Measurements from ENCODE around the gene KRT71.

Gene KRT71

DNA sequence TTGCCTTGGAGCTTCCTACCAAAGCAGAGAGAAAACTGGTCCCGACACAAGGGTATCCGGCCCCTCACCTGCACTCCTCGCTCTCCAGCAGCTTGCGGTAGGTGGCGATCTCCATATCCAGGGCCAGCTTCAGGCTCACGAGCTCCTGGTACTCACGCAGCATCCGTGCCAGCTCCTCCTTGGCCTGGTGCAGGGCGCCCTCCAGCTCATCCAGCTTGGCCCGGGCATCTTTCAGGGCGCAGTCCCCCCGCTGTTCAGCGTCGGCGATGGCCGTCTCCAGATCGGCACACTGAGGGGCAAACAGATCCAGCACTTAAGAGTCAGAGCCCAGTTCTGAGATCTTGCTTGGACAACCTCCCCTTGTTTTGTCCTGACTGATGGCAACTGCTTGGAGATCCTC lies 34.6 kb upstream of the KRT71 start:
- no peak for TF ChIP-seq CTCF (IDR thresholded peaks at IDR 0.05)
- H2AFZ ChIP-seq, result no peak overlapping the region
- no peaks in the 10 kb centered on the region for H3K4me1 ChIP-seq

GRCh38 chr12:52585946-52586345 lies 33.0 kb upstream of the KRT71 start:
- no peaks in the 10 kb centered on the region for H3K27me3 ChIP-seq (ENCODE audit: control insufficient read depth, insufficient read depth, low read length)
- H3K4me2 ChIP-seq (ENCODE audit: low read length), result no peak overlapping the region
- no peaks in the 10 kb centered on the region for H3K79me2 ChIP-seq
- no peak for TF ChIP-seq CTCF (IDR thresholded peaks at IDR 0.05)
- no peak overlapping the region for H3K4me3 ChIP-seq (ENCODE audit: low read depth, low read length)
- H3K4me1 ChIP-seq, result no peaks in the 10 kb centered on the region
- H3K27ac ChIP-seq, result no peak overlapping the region
- no peak overlapping the region for H3K9ac ChIP-seq
- no peaks in the 10 kb centered on the region for H3K9me3 ChIP-seq (ENCODE audit: control insufficient read depth, low read length)
- H3K36me3 ChIP-seq (ENCODE audit: control insufficient read depth, insufficient read depth, low read length), result no peaks in the 10 kb centered on the region
- no peak overlapping the region for H2AFZ ChIP-seq

More for the DNA sequence above, 34.6 kb upstream of the KRT71 start:
- Histone ChIP-seq H3K9me3 (ENCODE audit: control insufficient read depth, low read length) (no peaks in the 10 kb centered on the region), H3K4me3 (ENCODE audit: low read depth, low read length) (no peak overlapping the region), H3K36me3 (ENCODE audit: control insufficient read depth, insufficient read depth, low read length) (no peaks in the 10 kb centered on the region), H3K79me2 (no peaks in the 10 kb centered on the region), H3K27ac (no peak overlapping the region), H3K4me2 (ENCODE audit: low read length) (no peak overlapping the region), H3K27me3 (ENCODE audit: control insufficient read depth, insufficient read depth, low read length) (no peaks in the 10 kb centered on the region), H3K9ac (no peak overlapping the region)

DNA sequence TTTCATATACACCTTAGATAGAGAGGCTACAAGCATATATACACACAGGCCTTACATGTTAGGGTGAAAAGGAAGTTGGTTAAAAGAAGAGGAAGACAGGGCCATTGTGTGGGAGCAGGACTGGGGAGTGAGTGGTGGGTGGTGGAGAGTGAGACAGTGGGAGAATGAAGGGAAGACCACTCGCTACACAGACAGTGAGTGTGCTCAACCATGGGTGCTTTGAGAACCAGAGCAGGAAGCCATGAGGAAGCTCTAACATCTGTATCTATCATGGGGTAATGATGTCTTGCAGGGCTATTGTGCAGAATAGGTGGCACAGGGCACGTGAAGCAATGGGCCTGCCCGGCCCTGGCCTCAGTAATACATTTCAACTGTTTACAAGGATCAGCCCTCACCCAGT lies 32.1 kb upstream of the KRT71 start:
- Histone ChIP-seq H3K4me3 (ENCODE audit: low read depth, low read length) (no peak overlapping the region), H3K9me3 (ENCODE audit: control insufficient read depth, low read length) (no peaks in the 10 kb centered on the region), H3K36me3 (ENCODE audit: control insufficient read depth, insufficient read depth, low read length) (no peaks in the 10 kb centered on the region), H3K4me2 (ENCODE audit: low read length) (no peak overlapping the region), H3K27me3 (ENCODE audit: control insufficient read depth, insufficient read depth, low read length) (no peaks in the 10 kb centered on the region), H2AFZ (no peak overlapping the region), H3K79me2 (no peaks in the 10 kb centered on the region), H3K4me1 (no peaks in the 10 kb centered on the region), H3K27ac (no peak overlapping the region), H3K9ac (no peak overlapping the region)
- TF ChIP-seq CTCF (IDR thresholded peaks at IDR 0.05), result no peak

GRCh38 chr12:52584156-52584682 lies 31.3 kb upstream of the KRT71 start:
- Histone ChIP-seq H2AFZ (no peak overlapping the region), H3K4me3 (ENCODE audit: low read depth, low read length) (no peak overlapping the region), H3K79me2 (no peaks in the 10 kb centered on the region), H3K27me3 (ENCODE audit: control insufficient read depth, insufficient read depth, low read length) (no peaks in the 10 kb centered on the region), H3K36me3 (ENCODE audit: control insufficient read depth, insufficient read depth, low read length) (no peaks in the 10 kb centered on the region), H3K9ac (no peak overlapping the region), H3K4me1 (no peaks in the 10 kb centered on the region), H3K4me2 (ENCODE audit: low read length) (no peak overlapping the region), H3K27ac (no peak overlapping the region), H3K9me3 (ENCODE audit: control insufficient read depth, low read length) (no peaks in the 10 kb centered on the region)
- no peak for TF ChIP-seq CTCF (IDR thresholded peaks at IDR 0.05)

DNA sequence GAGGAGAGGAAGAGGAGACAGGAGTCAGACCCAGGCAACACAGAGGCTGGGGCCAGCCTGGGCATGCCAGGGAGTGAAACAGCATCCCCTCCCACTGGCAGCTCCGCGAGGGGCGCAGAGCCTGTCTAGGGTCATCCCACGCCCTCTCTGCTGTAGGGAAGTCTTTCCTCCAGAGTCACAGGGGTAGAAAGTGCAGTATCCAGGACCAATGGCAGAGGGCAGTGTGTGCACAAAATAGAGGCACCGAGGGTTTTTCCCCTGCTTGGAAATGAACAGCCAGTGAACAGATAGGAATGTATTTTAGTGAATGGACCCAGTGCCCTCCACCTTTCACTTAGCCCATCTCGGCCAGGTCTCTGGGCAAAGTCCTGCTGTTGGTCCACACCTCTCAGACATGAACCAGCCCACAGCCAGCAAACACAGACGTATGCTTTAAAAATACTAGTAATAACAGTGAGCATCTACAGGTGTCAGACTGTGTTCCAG lies 30.1 kb upstream of the KRT71 start:
- Histone ChIP-seq H3K36me3 (ENCODE audit: control insufficient read depth, insufficient read depth, low read length) (no peaks in the 10 kb centered on the region), H3K4me2 (ENCODE audit: low read length) (no peak overlapping the region), H3K27ac (no peak overlapping the region), H3K27me3 (ENCODE audit: control insufficient read depth, insufficient read depth, low read length) (no peaks in the 10 kb centered on the region), H2AFZ (no peak overlapping the region), H3K79me2 (no peaks in the 10 kb centered on the region), H3K9ac (no peak overlapping the region), H3K4me3 (ENCODE audit: low read depth, low read length) (no peak overlapping the region), H3K9me3 (ENCODE audit: control insufficient read depth, low read length) (no peaks in the 10 kb centered on the region), H3K4me1 (no peaks in the 10 kb centered on the region)
- peak; percentile 70 for TF ChIP-seq CTCF (IDR thresholded peaks at IDR 0.05)
